ENCODE data around the gene FOXB1. TPM values are rescaled to one million over a fixed set of nuclear protein-coding genes. Genes with fewer than 3 reads are reported as not detected.

The FOXB1 gene
- polyA plus RNA-seq, 1 experiment, result not detected

DNA sequence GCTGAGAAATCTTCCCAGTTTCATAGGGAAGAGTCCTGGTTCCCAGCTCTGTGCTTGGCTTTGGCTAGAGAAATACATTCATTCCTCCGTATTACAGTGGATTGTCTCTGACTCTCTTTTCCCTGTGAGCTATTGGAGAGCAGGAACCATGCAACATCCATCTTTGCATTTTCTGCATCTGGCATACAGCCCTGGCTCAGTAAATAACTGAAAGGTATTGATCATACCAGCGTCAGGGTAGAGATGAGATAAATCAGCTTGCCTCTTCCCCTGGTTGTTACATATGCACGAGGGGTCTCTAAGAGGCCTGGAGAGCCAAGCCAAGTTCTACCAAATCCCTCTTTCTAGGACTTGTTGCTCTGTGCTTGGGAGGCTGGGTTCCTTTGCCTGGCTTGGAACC lies 35.2 kb downstream of the FOXB1 start:
- DNase-seq (ENCODE audit: low read depth, low spot score), result no peak
- H3K9me3 ChIP-seq (ENCODE audit: control insufficient read depth, insufficient read depth, low read length), result no peaks in the 10 kb centered on the region; the same call in 1 of the 2 replicates
- H3K4me3 ChIP-seq (ENCODE audit: low read depth, low read length), result no peak overlapping the region
- CTCF ChIA-PET, result interaction anchor here (1.2 kb wide), 1 partner anchor 141 kb away, joined by 3 read pairs; no protein-coding TSS in a partner anchor
- POLR2A ChIA-PET, result no interaction called here
- H3K27ac ChIP-seq (ENCODE audit: low read depth, low read length), result no peak overlapping the region
- H3K27me3 ChIP-seq (ENCODE audit: control insufficient read depth, insufficient read depth, low read length), result no peaks in the 10 kb centered on the region
- TF ChIP-seq, protein P1, sequence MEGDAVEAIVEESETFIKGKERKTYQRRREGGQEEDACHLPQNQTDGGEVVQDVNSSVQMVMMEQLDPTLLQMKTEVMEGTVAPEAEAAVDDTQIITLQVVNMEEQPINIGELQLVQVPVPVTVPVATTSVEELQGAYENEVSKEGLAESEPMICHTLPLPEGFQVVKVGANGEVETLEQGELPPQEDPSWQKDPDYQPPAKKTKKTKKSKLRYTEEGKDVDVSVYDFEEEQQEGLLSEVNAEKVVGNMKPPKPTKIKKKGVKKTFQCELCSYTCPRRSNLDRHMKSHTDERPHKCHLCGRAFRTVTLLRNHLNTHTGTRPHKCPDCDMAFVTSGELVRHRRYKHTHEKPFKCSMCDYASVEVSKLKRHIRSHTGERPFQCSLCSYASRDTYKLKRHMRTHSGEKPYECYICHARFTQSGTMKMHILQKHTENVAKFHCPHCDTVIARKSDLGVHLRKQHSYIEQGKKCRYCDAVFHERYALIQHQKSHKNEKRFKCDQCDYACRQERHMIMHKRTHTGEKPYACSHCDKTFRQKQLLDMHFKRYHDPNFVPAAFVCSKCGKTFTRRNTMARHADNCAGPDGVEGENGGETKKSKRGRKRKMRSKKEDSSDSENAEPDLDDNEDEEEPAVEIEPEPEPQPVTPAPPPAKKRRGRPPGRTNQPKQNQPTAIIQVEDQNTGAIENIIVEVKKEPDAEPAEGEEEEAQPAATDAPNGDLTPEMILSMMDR (IDR thresholded peaks at IDR 0.05; ENCODE audit: low read depth, low read length), result no peak

DNA sequence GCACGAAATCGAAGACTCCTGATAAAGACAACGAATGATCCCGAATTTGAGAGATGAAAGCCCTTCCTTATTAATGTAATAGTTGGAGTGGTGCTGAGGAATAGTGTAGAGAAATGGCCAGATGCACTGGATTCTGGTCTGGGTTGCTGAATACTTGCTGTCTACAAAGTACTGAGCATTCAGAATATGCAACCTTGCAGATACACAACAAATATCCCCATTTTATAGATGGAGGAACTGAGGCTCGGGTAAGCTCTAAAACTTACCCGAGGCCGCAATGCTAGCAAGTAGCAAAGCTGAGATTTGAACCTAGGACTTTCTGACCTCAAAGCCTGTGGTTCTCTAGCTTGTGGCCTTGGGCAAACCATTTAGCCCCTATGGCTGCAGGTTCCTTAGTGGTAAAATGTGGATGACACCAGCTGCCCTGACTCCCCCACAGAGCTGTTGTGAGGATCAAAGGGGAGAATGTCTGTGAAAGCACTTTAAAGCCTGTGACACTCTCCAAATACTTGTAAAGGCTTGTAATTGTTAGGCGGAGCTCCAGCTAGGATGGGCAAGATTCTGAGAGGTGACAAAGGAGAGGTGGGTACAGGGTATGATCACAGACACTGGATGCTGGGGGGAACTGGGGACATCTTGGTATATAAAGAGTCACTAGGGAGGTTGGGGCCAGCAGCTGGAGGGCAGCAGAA lies 39.8 kb downstream of the FOXB1 start:
- Histone ChIP-seq H3K27me3 (ENCODE audit: control insufficient read depth, insufficient read depth, low read length) (no peaks in the 10 kb centered on the region), H3K27ac (ENCODE audit: low read depth, low read length) (no peak overlapping the region), H3K9me3 (ENCODE audit: control insufficient read depth, insufficient read depth, low read length) (no peaks in the 10 kb centered on the region), H3K4me3 (ENCODE audit: low read depth, low read length) (no peak overlapping the region)
- TF ChIP-seq, protein P1 (IDR thresholded peaks at IDR 0.05; ENCODE audit: low read depth, low read length), result no peak
- ChIA-PET POLR2A (no interaction called here), CTCF (no interaction called here)
- DNase-seq (ENCODE audit: low read depth, low spot score), result no peak

DNA sequence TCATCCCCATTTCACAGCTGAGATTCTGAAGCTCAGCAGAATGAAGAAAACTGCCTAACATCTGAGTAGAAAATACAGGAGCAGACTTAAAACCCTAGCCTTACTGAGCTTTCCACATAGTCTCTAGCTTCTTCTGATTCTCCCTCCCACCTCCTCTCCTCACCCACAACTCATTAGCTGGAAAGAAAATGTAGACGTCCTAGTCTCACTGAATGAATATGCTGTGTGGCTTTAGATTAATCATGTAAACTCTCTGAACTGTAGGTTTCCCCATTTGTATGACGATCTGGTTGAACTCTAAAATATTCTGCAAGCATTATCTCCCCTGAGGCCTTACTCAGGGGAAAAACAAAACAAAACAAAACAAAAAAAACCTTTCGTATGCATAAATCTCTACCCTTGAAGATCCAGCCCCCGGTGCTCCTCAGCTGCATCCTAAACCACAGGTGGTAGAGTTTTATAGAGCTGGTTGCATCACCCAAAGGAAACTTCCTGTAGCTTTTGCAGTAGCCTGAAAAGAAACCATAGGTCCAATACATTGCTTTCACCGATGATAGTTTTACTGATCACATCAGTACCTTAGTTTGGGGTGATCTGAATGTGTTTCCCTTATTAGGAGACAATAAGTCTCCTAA lies 40.6 kb downstream of the FOXB1 start:
- CTCF ChIA-PET, result no interaction called here
- no peak overlapping the region for H3K4me3 ChIP-seq (ENCODE audit: low read depth, low read length)
- H3K9me3 ChIP-seq (ENCODE audit: control insufficient read depth, insufficient read depth, low read length), result no peaks in the 10 kb centered on the region
- H3K27ac ChIP-seq (ENCODE audit: low read depth, low read length), result no peak overlapping the region
- no peaks in the 10 kb centered on the region for H3K27me3 ChIP-seq (ENCODE audit: control insufficient read depth, insufficient read depth, low read length)
- no peak for DNase-seq (ENCODE audit: low read depth, low spot score)
- TF ChIP-seq, protein P1 (IDR thresholded peaks at IDR 0.05; ENCODE audit: low read depth, low read length), result no peak
- POLR2A ChIA-PET, result no interaction called here

DNA sequence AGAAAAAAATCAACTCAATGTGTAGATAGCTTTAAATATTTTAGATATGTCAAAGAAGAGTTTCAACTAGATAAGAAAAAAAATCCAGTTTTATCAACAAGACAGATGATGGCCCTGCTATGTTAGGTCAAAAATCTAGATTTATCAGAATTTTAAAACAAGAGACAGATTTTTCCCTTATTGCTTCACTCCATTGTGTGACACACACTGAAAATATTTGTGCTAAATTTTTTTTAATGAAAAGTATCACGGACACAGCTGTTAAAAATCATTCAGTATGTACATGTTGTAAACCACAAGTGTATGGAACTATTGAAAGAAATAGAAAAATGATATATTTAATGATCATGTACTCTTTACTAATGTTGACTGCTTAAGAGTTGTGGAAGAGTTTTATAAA lies 43.6 kb downstream of the FOXB1 start:
- POLR2A ChIA-PET, result no interaction called here
- no peak for DNase-seq (ENCODE audit: low read depth, low spot score)
- no peak overlapping the region for H3K27ac ChIP-seq (ENCODE audit: low read depth, low read length)
- CTCF ChIA-PET, result no interaction called here
- TF ChIP-seq, protein P1 (IDR thresholded peaks at IDR 0.05; ENCODE audit: low read depth, low read length), result no peak
- H3K27me3 ChIP-seq (ENCODE audit: control insufficient read depth, insufficient read depth, low read length), result no peaks in the 10 kb centered on the region
- no peaks in the 10 kb centered on the region for H3K9me3 ChIP-seq (ENCODE audit: control insufficient read depth, insufficient read depth, low read length)
- H3K4me3 ChIP-seq (ENCODE audit: low read depth, low read length), result no peak overlapping the region

DNA sequence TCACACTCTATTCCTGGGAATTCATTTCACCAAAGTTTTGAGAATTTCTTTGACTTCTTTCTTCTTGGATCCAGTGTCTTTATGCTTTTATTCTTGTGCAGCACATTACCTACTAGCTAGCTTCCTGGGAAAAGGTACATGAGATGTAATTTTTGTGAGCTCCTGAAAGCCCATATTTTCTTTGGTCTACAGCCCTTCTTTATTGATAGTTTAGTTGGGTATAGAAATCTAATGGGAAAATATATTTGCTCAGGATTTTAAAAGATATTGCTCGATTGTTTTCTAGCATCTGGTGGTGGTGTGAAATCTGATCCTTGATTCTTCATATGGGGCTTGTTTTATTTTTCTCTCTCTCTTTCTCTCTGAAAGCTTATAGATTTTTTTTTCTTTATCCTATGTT lies 45.8 kb downstream of the FOXB1 start:
- no peak for DNase-seq (ENCODE audit: low read depth, low spot score)
- CTCF ChIA-PET, result interaction anchor here (0.6 to 0.7 kb wide), 2 partner anchors 69 to 98 kb away, joined by 3 read pairs; no protein-coding TSS in a partner anchor
- POLR2A ChIA-PET, result no interaction called here
- H3K27ac ChIP-seq (ENCODE audit: low read depth, low read length), result no peak overlapping the region
- no peaks in the 10 kb centered on the region for H3K9me3 ChIP-seq (ENCODE audit: control insufficient read depth, insufficient read depth, low read length)
- H3K4me3 ChIP-seq (ENCODE audit: low read depth, low read length), result no peak overlapping the region
- no peaks in the 10 kb centered on the region for H3K27me3 ChIP-seq (ENCODE audit: control insufficient read depth, insufficient read depth, low read length)
- TF ChIP-seq, protein P1 (IDR thresholded peaks at IDR 0.05; ENCODE audit: low read depth, low read length), result no peak

All from AG04450 (cell line).